ENCODE data around the gene MALRD1. TPM values are rescaled to one million over a fixed set of nuclear protein-coding genes. Genes with fewer than 3 reads are reported as not detected.

MALRD1 gene
- total RNA-seq, 1 experiment from 2014 or later: 0.50 TPM

GRCh38 chr10:19570120-19570519 lies 521.5 kb downstream of the MALRD1 start (continued):
- TF ChIP-seq OVOL2 (CRISPR knock-in tag; IDR thresholded peaks at IDR 0.05; ENCODE audit: borderline replicate concordance): no peak
- no peak for TF ChIP-seq SMAD4 (CRISPR knock-in tag; IDR thresholded peaks at IDR 0.05)
- no peak for TF ChIP-seq NR1H2 (CRISPR knock-in tag; IDR thresholded peaks at IDR 0.05)

DNA sequence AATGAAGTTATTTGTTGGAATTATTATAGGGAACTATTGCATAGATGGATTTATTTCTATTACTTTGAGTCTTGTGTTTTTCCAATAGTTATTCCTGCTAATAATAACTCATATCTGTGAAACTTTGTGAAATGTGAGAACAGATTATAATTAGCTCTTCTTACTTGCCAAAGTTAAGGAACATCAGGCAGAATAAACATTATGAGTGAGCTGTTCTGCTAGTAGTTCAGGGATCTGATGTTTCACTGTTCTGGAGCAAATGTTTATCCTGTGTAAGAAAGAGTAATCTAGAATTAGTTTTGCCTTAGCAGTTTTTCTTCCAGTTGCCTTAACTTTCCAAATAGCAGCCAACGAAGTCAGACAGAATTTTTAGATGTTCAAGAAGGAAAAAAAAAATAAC lies 522.4 kb downstream of the MALRD1 start:
- DNase-seq (ENCODE audit: low spot score): no peak
- no peak overlapping the region for H3K4me3 Mint-ChIP-seq
- POLR2A ChIA-PET: no interaction called here
- H3K27me3 Mint-ChIP-seq (ENCODE audit: low read depth): no peaks in the 10 kb centered on the region
- no peak overlapping the region for H3K27ac Mint-ChIP-seq
- no peaks in the 10 kb centered on the region for H3K36me3 Mint-ChIP-seq
- CTCF ChIA-PET: no interaction called here
- no peaks in the 10 kb centered on the region for H3K9me3 Mint-ChIP-seq
- TF ChIP-seq ZNF121 (CRISPR knock-in tag; IDR thresholded peaks at IDR 0.05): no peak
- no peak for TF ChIP-seq CREB1 (CRISPR knock-in tag; IDR thresholded peaks at IDR 0.05)
- no peak for TF ChIP-seq ZNF138 (CRISPR knock-in tag; conservative IDR thresholded peaks at IDR 0.05)
- TF ChIP-seq TEAD1 (CRISPR knock-in tag; IDR thresholded peaks at IDR 0.05): no peak
- no peak for TF ChIP-seq FOXK1 (CRISPR knock-in tag; IDR thresholded peaks at IDR 0.05)
- no peak for TF ChIP-seq ZNF423 (CRISPR knock-in tag; IDR thresholded peaks at IDR 0.05)
- TF ChIP-seq, protein P1, sequence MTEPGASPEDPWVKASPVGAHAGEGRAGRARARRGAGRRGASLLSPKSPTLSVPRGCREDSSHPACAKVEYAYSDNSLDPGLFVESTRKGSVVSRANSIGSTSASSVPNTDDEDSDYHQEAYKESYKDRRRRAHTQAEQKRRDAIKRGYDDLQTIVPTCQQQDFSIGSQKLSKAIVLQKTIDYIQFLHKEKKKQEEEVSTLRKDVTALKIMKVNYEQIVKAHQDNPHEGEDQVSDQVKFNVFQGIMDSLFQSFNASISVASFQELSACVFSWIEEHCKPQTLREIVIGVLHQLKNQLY (CRISPR knock-in tag; IDR thresholded peaks at IDR 0.05): no peak
- no peak for TF ChIP-seq OVOL2 (CRISPR knock-in tag; IDR thresholded peaks at IDR 0.05; ENCODE audit: borderline replicate concordance)
- no peak for TF ChIP-seq PRDM15 (CRISPR knock-in tag; IDR thresholded peaks at IDR 0.05)
- no peak for TF ChIP-seq CBFB (CRISPR knock-in tag; IDR thresholded peaks at IDR 0.05; ENCODE audit: low read depth)
- ATAC-seq: no peak
- no peaks in the 10 kb centered on the region for H3K4me1 Mint-ChIP-seq

DNA sequence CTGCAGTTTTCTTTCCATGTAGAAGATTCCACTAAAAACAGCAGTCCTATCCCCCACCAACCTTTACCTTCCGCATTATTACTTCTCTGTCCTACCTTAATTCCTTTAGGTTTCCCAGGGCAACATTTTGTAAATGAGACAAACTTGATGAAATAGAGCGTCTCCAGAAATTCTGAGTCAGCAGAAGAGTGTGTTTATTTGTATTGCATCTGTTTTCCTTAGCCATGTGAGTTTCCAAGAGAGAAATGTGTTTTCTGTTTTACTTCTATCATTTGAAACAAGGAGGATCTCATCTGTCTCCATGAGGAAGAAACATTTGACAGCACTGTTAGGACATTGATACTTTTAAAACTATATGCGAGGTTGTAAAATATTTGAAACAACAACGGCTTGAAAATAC lies 523.5 kb downstream of the MALRD1 start:
- no peak for DNase-seq (ENCODE audit: low spot score)
- ChIA-PET CTCF (no interaction called here), POLR2A (no interaction called here)
- no peak overlapping the region for H3K4me3 Mint-ChIP-seq
- TF ChIP-seq ZNF317 (CRISPR knock-in tag; IDR thresholded peaks at IDR 0.05; ENCODE audit: borderline replicate concordance, low read depth): no peak
- TF ChIP-seq, protein P2, sequence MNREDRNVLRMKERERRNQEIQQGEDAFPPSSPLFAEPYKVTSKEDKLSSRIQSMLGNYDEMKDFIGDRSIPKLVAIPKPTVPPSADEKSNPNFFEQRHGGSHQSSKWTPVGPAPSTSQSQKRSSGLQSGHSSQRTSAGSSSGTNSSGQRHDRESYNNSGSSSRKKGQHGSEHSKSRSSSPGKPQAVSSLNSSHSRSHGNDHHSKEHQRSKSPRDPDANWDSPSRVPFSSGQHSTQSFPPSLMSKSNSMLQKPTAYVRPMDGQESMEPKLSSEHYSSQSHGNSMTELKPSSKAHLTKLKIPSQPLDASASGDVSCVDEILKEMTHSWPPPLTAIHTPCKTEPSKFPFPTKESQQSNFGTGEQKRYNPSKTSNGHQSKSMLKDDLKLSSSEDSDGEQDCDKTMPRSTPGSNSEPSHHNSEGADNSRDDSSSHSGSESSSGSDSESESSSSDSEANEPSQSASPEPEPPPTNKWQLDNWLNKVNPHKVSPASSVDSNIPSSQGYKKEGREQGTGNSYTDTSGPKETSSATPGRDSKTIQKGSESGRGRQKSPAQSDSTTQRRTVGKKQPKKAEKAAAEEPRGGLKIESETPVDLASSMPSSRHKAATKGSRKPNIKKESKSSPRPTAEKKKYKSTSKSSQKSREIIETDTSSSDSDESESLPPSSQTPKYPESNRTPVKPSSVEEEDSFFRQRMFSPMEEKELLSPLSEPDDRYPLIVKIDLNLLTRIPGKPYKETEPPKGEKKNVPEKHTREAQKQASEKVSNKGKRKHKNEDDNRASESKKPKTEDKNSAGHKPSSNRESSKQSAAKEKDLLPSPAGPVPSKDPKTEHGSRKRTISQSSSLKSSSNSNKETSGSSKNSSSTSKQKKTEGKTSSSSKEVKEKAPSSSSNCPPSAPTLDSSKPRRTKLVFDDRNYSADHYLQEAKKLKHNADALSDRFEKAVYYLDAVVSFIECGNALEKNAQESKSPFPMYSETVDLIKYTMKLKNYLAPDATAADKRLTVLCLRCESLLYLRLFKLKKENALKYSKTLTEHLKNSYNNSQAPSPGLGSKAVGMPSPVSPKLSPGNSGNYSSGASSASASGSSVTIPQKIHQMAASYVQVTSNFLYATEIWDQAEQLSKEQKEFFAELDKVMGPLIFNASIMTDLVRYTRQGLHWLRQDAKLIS (CRISPR knock-in tag; IDR thresholded peaks at IDR 0.05; ENCODE audit: borderline replicate concordance): no peak
- no peak for TF ChIP-seq ZNF671 (CRISPR knock-in tag; IDR thresholded peaks at IDR 0.05)
- no peak for TF ChIP-seq ZNF423 (CRISPR knock-in tag; IDR thresholded peaks at IDR 0.05)
- no peak for TF ChIP-seq ATF3 (CRISPR knock-in tag; conservative IDR thresholded peaks at IDR 0.05)
- no peak for TF ChIP-seq TCF7 (CRISPR knock-in tag; IDR thresholded peaks at IDR 0.05; ENCODE audit: low read depth)
- TF ChIP-seq ZNF263 (CRISPR knock-in tag; IDR thresholded peaks at IDR 0.05; ENCODE audit: low read depth): no peak
- TF ChIP-seq MXD4 (CRISPR knock-in tag; IDR thresholded peaks at IDR 0.05; ENCODE audit: borderline replicate concordance): no peak
- TF ChIP-seq FOXP4 (CRISPR knock-in tag; IDR thresholded peaks at IDR 0.05): no peak
- TF ChIP-seq ZNF219 (CRISPR knock-in tag; IDR thresholded peaks at IDR 0.05; ENCODE audit: borderline replicate concordance): no peak
- TF ChIP-seq FOXK1 (CRISPR knock-in tag; IDR thresholded peaks at IDR 0.05): no peak
- TF ChIP-seq ETV6 (CRISPR knock-in tag; IDR thresholded peaks at IDR 0.05): no peak
- no peak for TF ChIP-seq NR2C2 (CRISPR knock-in tag; IDR thresholded peaks at IDR 0.05)
- TF ChIP-seq, protein P3, sequence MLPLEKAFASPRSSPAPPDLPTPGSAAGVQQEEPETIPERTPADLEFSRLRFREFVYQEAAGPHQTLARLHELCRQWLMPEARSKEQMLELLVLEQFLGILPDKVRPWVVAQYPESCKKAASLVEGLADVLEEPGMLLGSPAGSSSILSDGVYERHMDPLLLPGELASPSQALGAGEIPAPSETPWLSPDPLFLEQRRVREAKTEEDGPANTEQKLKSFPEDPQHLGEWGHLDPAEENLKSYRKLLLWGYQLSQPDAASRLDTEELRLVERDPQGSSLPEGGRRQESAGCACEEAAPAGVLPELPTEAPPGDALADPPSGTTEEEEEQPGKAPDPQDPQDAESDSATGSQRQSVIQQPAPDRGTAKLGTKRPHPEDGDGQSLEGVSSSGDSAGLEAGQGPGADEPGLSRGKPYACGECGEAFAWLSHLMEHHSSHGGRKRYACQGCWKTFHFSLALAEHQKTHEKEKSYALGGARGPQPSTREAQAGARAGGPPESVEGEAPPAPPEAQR (CRISPR knock-in tag; IDR thresholded peaks at IDR 0.05): no peak
- H3K27me3 Mint-ChIP-seq (ENCODE audit: low read depth): no peaks in the 10 kb centered on the region
- ATAC-seq: no peak
- no peaks in the 10 kb centered on the region for H3K36me3 Mint-ChIP-seq
- no peak overlapping the region for H3K27ac Mint-ChIP-seq
- no peaks in the 10 kb centered on the region for H3K4me1 Mint-ChIP-seq
- no peaks in the 10 kb centered on the region for H3K9me3 Mint-ChIP-seq
